T47D (cell line): ENCODE data around the gene RER1.

Experiments
- DNase-seq, 2 experiments: peaks; one replicate each; pipeline versions ENCODE4 v3.0.0 to v3.0.0-alpha.2; 2011 to 2012; ENCODE audit warnings: low read depth in 1 of 2, low spot score in 1 of 2
- JUND ChIP-seq: IDR thresholded peaks from 2 replicates; pipeline ENCODE4 v1.6.1; 2012; ENCODE audit warnings: low read depth
- in situ Hi-C: cut with HindIII; loops from 2 replicates; pipeline ENCODE4 v1.10.0; 2016; ENCODE audit warnings: low sequenced_read_pairs, low pct_unique_long_range_greater_than_20kb

The RER1 gene

DNA sequence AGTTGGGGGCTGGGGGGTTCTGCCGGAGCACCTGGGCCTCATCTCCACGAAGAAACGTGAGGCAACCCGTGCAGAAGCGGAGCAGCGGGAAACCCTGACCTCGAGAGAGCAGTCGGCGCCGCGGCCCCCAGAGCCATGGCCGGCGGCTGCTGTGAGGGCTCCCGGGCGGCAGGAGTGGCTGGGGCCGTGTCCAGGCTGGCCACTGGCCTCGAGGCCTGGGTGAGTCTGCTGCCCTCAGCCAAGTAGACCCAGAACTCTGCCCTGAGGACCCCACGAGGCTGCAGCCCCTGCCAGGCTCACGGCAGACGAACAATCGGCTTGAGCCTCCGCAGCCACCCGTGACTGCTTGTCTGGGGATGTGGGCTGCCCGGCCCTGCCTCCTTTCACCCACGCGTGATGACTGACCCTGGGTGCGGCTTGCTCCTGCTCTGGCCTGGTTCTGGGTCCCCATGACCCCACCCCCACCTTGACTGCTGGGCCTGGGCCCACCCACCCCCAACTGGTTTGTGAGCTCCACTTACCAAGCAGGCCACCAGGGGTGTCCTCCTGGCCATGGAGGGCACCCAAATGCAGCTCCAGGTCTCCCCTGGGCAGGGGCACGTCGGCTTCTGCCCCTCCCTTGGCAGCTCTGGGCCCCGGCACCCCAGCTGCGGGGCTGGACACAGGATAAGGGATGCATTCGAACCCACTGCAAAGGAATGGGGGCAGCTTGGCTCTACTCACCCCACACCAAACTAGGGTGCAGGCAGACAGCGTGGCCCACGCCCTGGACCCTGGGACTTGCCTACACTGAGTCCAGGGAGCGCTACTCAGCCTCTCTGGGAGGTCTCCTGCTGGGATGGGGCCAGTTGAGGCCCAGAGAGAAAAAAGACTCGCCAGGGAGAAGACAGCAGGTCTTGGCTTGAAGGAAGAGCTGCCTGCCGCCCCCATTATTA, 34.5 kb upstream of the RER1 start:
- no peak for DNase-seq
- no peak for TF ChIP-seq JUND
- in situ Hi-C loops, result no loop called here

DNA sequence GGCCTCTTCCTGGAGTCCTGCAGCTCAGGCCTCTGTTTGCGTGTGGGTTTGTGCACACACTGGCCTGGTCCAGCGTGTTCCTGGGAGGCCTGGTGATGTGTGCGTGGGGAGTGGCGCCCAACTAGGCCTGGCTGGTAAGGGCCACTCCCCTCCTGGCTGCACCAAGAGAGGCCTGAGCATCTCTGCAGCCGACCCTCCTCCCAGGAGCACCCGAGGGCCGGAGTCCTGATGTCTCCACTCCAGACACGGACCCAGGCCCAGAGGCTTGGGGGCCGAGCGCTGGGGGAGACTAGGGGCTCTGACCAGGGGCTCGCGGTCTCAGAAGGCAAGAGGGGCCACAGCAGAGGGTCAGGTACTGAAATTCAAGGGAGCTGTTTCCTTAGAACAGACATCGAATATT, 33.6 kb upstream of the RER1 start:
- in situ Hi-C loops, result no loop called here
- TF ChIP-seq JUND, result no peak
- no peak for DNase-seq

DNA sequence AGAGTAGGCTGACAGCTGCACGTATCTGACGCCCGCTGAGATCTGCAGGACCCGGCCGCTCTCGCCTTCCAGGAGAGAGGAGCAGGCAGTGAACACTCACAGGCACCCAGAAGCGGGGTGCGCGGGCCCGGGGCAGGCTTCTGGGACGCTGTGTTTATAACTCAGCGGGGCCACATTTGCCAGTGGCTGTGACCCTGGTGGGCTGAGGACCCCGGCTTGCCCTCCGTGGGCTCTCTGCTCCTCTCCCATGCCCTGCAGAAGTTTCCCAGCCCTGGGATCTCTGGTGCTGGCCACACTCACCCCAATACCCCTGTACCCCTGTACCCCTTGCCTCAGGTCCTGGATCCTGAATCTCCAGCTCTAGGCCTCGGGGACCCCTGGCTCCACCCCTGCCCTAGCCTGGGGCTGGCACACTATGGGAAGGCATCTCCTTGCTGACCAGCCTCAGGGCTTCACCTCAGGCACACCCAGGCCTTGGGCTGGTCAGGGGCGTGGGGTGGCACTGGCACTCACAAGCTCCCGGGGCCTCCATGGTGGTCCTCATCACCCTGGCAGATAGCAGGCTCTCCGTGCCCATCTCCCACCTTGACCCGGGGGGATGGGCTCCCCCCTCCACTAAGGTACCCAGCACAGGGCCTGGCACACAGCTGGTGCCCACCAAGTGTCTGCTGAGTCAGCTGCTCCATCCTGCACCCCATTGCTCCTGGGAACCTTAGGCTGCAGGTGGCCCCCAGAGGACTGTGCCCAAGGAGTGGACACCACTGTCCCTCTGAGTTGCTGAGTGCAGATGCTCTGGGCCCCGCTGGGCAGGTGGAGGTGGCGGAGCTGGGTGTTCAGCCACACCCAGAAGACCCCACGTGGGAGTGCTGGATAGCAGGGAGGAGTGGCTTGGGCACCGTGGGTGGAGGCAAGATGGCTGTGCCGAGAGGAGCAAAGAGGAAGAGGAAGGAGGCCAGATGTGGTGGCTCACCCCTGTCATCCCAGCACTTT, 32.7 kb upstream of the RER1 start:
- TF ChIP-seq JUND, result no peak
- in situ Hi-C loops, result no loop called here
- no peak for DNase-seq

DNA sequence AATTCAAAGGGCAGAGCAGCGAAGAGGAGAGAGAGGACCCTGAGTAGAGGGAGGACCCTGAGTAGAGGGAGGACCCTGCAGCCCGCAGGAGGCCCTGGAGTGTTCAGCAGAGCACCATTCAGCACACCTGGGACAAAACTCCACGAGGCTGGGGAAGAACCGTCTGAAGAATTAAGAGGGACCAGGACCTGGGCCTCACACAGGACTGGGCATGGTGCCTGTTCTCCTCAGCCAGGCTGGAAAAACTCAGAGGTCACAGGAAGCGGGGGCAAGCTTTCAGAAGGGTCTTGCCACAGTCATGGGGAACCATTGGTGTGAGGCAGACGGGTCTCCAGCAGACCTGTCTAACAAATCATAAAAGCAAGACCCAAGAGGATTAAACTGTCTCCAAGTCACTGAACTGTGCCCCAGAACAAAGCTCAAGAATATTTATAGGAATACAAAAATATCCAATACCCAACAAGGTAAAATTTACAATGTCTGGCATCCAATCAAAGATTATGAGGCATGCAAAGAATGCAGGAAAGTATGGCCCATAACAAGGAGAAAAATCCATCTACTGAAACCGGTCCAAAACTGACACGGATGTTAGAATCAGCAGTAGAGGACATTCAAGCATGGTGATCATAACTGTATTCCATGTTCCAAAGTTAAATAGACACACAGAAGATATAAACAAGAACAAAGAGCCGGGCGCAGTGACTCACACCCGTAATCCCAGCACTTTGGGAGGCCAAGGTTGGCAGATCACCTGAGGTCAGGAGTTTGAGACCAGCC, 30.9 kb upstream of the RER1 start:
- no peak for DNase-seq
- in situ Hi-C loops, result no loop called here
- TF ChIP-seq JUND, result no peak

DNA sequence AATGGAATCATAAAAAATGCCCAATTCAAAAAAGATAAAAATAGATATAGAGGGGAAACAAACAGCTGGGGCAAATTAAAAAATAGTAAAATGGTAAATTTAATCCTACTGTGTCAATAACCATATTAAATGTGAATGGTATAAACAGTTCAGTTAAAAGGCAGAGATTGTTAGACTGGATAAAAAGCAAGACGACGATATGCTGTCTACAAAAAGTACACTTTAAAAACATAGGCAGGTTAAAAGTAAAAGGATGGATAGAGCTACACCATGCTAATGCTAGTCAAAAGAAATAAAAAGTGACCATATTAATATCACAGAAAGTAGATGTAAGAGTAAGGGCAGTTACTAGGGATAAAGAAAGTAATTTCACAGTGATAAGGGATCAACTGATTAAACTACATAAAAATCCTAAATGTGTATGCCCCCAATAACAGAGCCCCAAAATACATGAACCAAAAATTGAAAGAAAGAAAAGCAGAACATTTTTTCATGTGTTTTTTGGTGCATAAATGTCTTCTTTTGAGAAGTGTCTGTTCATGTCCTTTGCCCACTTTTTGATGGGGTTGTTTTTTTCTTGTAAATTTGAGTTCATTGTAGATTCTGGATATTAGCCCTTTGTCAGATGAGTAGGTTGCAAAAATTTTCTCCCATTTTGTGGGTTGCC, 27.7 kb upstream of the RER1 start:
- TF ChIP-seq JUND, result no peak
- in situ Hi-C loops, result no loop called here
- DNase-seq, result no peak

DNA sequence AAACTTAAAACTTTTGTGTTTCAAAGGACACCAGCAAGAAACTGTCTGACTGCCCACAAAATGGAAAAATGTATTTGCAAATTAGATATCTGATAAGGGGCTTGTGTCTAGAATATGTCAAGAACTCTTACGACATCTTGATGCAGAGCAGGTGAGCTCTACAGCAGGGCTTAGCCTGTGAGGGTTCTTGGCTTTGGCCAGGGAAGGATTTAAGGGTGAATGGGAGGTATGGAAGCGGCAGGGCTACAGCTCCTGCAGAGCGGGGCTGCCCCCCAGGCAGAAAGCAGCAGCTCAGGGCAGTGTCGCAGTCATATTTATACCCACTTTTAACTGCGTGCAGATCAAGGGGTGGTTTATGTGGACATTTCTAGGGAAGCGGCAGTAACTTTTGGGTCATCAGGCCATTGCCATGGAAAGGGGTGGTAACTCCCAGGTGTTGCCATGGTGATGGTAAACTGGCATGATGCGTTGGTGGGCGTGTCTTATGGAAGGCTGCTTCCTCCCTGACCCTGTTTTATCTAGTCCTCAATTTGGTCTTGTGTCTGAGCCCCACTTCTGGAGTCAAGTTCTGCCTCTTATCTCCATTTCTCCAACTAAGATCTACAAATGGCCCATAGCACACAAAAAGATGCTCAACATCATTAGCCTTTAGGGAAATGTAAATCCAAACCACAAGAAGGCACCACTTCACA, 23.4 kb upstream of the RER1 start:
- no peak for DNase-seq
- TF ChIP-seq JUND, result no peak
- in situ Hi-C loops, result no loop called here

DNA sequence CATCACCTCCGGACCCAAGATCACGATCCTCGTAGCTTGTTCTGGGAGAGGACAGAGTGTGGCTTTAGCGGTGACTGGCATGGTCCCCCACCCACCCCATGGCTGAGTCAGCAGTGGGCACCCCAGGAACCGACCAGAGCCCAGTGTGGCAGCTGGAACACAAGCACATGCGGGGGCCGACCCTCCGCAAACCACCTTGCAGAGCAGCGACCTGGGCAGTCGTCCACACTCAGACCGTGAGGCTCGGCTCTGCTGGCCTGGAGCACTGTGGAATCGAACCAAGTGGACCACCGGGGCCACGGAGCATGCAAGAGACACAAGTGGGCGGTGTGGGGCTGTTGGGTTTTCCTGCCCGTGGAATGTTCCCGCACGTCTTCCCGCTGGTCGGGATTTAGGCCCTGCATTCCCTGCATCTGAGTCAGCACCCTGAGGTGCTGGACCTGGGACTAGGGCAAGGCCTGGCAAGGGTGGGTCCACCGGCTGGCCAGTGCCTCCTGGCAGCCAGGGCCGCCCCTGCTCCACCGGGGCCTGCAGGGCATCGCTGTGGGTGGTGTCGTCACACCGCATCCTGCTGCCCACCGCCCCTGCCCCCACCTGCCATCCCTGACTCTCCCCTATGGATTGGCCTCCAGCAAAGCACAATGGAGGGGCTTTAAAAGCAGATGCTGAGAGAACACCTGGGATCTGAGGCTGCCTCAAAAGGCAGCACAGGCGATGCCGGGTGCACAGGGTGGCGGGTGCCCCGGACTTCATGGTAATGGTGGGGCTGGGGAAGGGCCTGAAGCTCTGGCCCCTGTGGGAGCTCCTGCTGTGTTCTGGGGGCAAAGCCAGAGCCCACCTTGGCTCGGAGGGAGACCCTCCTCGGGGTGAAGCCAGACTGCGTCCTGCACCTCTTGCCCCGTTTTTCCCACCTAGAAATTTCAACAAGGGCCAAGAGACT, 18.8 kb upstream of the RER1 start:
- DNase-seq, result no peak
- no peak for TF ChIP-seq JUND
- in situ Hi-C loops, result no loop called here

DNA sequence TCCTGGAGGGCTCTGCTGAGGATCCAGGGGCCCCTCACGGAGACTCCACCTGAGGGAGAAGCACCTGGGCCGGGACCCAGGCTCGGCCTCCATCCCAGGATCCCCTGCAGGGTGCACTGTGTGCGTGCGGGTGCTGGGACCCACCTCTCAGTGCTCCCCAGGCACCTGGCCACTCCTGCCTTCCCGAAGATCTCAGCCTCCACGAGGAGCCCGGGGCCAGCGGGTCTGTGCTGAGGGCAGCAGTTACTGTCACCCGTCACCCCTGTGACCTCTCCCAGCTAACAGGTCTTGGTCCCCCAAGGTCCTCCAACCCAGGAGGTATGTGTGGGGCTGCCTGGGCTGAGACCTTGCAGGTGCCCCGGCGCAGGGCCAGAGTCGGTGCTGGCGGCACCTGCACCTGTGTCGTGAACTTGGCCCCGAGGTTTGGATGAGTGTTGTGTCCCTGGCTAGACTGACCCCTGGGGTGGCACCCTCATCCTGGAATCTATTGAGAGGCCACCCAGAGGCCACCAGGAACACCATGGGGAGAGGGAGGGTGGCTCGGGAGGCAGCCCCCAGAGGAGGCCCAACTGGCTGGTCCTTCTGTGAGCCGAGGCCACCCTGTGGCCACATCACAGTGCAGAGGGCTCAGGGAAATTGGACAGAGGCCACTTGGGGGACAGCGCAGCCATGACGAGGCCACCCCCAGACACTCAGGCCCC, 17.9 kb upstream of the RER1 start:
- in situ Hi-C loops, result no loop called here
- no peak for TF ChIP-seq JUND
- no peak for DNase-seq

DNA sequence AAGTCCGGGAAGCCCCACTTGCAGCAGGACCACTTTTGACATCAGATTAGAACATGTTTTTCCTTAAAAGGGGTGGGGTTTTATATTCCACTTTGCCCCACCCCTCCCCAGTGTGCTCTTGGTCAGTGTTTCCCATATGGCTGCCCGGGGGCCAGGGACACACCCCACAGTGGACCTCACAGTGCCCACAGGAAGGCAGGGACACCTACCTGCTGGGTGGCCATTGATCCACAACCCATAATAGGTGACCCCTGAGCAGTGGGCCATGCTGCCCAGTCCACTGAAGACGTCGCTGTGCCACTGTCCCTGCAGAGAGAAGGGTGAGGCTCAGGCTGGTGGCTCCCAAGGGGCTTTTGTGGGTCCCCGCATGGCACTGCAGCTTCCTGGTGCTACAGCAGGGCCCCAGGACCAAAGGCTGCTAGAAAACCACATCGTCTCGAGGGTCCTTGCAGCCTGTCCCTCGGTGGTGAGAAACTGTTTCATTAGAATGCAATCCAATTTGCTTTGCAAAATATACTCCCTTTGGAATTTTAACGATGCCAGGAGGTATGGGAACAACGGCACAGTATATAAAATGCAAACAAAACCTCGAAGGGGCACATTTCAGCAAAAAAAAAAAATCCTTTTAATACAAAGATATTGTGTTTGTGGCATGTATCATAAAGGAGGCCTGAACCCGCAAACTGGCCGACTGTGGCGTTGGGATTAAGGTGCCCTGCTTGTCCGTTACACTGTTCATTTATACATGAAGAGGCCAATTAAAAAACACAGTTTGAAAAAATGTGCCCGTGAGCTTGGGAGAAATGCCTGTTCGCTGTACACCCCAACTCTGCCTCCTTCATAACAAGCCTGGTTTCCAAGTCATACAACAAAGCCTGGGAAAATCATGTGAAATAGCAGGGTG, 17.1 kb upstream of the RER1 start:
- DNase-seq, result no peak
- no peak for TF ChIP-seq JUND
- in situ Hi-C loops, result no loop called here
